HG03565 (cell line): ENCODE data around the gene ATG7.
"Not testable (repeated sequence)": the region's sequence is repeated elsewhere in the genome, so short reads cannot be mapped to it uniquely, and the experiment has no call there.

Experiments used
- ATAC-seq: cut with Tn5 transposase; IDR thresholded peaks from one replicate; pipeline ENCODE4 v1.9.1; 2021; ENCODE audit warnings: mild to moderate bottlenecking, moderate library complexity; ENCODE audit not compliant: unreplicated experiment

Gene ATG7

DNA sequence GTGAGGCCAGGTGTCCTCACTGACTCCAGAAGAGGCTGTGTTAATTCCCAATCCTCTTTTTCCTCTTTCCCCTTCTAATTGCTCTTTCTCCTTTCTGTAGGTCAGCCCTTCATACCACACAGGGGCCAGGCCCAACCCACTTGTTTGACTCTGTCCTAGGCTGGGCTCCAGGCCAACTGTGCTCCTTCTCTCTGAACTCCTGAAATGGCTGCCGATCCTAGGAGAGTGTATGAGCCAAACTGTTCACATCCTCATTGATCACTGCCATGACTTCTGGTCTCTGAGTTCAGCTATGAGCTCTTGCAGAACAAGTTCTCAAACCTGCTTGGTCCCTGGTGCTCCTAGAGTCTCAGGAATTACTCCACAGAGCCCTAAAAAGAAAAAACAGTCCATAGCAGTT is 226.4 kb downstream of the ATG7 start:
- ATAC-seq, result no peak

DNA sequence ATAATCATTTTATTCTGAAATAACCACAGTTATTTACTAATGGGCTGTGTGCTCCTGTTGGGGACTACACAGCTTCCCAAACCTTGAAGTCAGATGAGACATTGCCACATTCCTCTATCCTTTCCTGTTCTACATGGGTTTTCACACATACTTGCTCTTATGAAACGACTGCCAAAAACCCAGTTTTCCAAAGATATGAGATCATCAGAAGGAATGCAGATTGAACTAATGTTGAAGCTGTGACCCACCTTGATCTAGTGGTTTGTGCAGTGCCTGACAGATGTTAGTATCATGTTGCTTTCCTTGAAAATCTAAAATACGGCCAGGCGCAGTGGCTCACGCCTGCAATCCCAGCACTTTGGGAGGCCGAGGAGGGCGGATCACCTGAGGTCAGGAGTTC is 226.9 kb downstream of the ATG7 start:
- no peak for ATAC-seq

- ATAC-seq, result not testable (repeated sequence)
These were observed 230.2 kb downstream of the ATG7 start for GRCh38 chr3:11502413-11502812.

GRCh38 chr3:11507719-11508118 is 235.5 kb downstream of the ATG7 start:
- ATAC-seq, result no peak

DNA sequence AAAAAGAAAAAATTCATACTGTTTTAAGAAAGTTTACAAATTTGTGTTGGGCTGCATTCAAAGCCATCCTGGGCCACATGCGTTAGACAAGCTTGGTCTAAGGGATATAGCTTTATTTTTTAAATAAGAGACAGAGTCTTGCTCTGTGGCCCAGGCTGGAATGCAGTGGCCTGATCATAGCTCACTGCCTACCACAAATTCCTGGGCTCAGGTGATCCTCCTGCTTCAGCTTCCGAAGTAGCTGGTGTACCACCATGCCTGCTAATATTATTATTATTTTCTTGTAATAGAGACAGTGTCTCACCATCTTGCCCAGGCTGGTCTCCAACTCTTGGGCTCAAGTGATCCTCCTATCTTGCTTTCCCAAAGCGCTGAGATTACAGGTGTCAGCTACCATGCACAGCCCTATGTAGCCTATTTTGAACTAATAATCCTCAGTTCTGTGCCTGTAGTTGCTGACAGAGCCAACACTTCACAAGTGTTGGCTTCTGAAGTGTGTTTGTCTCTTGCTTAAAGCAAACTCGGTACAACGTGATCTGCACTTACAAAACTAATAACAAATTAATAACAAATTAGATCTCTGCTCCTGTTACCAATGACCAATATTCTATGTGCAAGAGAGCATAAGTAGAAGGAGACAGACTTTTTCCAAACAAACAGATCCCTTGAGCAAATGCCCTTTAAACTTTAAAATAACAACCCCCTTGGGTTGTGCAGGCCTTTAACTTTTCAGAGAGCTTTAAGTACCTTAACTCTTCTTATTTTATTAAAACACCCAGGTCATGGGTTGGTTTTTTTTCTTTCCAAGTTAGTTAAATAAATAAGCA is 236.4 kb downstream of the ATG7 start:
- ATAC-seq, result no peak

- ATAC-seq, result no peak
These were observed 237.2 kb downstream of the ATG7 start for GRCh38 chr3:11509173-11510000.

DNA sequence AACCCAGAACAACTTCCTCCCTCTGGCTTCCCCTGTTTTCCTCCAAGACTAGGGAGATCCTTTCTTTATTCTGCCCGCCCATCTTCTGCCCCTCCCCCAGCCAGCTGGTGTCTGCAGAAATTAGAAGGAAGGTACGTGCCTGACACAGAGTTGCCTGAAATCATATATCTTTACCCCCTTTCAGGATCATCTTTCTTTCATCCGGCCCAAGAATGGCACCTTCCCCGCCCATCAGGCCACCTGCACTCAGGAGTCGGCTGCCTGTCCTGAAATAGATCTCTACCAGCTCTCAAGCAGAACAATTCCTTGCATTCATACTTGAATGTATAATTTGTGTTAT is 237.8 kb downstream of the ATG7 start:
- no peak for ATAC-seq

DNA sequence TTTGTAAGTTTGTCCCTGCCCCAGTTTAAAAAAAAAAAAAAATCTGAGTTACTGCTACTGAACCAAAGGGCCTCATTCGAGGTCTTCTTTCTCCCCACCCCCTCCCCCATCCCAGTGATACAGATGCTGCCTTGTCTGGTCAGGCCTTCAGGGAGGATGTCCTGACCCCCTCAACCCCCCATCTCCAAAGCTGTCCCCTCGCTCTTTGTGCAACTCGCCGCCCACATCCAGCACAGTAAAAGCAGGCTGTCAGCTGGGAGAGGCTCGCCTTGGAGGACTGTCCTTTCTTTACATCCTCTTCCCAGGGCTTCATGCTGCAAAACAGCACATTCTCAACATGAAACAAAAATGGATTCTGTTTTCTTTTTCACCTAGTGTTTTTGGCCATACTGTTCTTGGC is 238.2 kb downstream of the ATG7 start:
- ATAC-seq, result no peak

DNA sequence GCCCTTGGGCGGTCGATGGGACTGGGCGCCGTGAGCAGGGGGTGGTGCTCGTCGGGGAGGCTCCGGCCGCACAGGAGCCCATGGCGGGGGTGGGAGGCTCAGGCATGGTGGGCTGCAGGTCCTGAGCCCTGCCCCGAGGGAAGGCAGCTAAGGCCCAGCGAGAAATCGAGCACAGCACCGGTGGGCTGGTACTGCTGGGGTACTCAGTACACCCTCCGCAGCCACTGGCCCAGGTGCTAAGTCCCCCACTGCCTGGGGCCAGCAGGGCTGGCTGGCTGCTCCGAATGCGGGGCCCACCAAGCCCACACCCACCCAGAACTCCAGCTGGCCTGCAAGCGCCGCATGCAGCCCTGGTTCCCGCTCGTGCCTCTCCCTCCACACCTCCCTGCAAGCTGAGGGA is 239.4 kb downstream of the ATG7 start:
- not testable (repeated sequence) for ATAC-seq

DNA sequence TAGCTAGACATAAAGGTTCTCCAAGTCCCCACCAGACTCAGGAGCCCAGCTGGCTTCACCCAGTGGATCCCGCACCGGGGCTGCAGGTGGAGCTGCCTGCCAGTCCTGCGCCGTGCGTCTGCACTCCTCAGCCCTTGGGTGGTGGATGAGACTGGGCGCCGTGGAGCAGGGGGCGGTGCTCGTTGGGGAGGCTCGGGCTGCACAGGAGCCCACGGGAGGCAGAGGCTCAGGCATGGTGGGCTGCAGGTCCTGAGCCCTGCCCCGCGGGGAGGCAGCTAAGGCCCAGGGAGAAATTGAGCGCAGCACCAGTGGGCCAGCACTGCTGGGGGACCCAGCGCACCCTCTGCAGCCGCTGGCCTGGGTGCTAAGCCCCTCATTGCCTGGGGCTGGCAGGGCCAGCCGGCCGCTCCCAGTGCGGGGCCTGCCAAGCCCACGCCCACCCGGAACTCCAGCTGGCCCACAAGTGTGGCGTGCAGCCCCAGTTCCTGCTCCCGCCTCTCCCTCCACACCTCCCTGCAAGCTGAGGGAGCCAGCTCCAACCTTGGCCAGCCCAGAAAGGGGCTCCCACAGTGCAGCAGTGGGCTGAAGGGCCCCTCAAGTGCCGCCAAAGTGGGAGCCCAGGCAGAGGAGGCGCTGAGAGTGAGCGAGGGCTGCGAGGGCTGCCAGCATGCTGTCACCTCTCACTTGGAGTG is 241.1 kb downstream of the ATG7 start:
- not testable (repeated sequence) for ATAC-seq

DNA sequence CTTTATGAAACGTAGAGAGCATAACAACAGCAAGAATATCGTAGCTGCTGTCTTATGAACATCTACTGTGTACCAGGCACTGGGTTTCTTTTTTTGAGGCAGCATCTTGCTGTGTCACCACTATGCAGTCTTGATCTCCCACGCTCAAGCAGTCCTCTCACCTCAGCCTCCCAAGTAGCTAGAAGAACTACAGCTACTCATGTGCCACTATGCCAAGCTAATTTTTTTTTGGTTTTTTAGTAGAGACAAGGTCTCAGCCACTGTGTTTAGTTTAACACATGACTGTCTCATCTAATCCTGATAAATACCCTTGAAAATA is 241.6 kb downstream of the ATG7 start:
- ATAC-seq, result no peak

- ATAC-seq, result no peak
These were observed 242.1 kb downstream of the ATG7 start for GRCh38 chr3:11514191-11514821.

GRCh38 chr3:11517601-11518000 is 245.4 kb downstream of the ATG7 start:
- no peak for ATAC-seq

GRCh38 chr3:11521167-11521566 is 249.0 kb downstream of the ATG7 start:
- ATAC-seq, result no peak

- ATAC-seq, result no peak
These were observed 250.2 kb downstream of the ATG7 start for GRCh38 chr3:11522398-11522715.

GRCh38 chr3:11522953-11523571 is 250.9 kb downstream of the ATG7 start:
- ATAC-seq, result no peak

DNA sequence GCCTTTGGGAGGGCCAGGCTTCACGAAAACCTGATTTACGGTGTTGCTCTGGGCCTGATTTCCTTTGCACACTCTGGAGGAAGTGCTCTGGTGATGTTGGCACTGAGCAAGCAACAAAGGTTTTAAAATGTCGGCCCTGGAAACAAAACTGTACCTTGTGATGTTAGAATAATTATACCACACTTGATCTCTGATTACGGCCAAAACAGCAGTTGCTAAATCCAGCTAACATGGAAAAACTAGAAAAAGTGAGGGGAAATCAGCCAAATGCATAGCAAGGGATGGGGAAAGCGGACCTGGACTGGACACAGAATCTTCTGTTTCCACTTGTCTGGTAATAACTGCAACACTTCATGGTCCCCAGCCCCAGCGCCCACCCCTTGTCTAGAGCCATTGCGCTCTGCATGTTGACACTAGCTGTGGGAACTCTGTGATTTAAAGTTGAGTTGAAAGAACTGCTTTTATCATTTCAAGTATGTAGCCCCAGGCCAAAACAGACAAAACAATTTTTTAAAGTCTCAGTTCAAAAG is 251.4 kb downstream of the ATG7 start:
- no peak for ATAC-seq

- ATAC-seq, result not testable (repeated sequence)
These were observed 253.9 kb downstream of the ATG7 start for GRCh38 chr3:11526121-11526520.

DNA sequence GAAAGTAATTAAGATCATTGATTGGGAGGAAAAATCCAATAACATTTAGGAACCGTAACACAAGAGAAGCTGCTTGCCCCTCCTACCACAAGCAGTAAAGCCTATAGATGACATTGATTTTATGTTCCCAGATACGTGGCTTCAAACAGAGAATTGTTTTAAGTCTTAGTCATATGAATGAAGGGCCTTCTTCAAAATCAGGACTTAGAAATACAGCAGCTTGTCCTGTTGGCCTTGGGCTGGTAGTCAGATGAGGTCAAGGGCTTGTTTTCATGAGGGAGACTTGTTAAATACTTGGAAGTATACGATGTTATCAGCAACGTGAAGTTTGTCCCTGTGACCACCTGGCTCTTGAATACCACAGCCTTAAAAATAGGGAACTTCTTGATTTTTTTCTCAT is 257.1 kb downstream of the ATG7 start:
- no peak for ATAC-seq

DNA sequence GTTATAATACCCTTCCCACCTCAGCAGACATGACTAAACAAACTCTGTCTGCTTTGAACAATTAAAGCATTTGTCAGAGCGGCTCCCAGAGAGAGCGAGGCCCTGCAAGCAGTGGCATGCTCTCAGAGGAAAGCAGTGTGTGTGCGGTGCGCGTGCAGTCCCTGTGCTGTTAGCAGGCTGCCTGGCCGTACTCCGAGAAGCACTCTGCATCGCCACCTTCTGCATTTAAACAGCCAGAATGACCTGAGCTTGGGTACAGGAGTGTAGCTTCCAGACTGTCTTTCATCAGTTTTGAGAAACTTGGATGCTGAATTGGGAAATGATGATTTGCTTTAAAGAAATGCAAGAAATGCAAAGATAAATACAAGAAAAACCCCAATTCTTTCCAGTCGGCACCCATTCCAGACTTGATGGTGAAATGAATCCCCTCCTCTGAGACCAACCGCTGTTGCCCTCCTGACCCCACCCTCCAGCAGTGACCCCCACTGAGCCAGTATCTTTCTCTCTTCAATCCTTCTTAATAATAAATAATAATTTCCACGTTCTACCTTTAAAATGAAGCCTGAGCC is 258.0 kb downstream of the ATG7 start:
- no peak for ATAC-seq
